WTC11 (cell line): ENCODE measurements around the gene PLAGL1. TPM values are rescaled to one million over a fixed set of nuclear protein-coding genes. Genes with fewer than 3 reads are reported as not detected.
A peak's percentile ranks its signal among the peaks of the same experiment; 100 is the strongest.

Experiments used
- ATAC-seq: fragments of 200-7000 bp; cut with Tn5 transposase; 2 replicates; pipeline ENCODE4 v1.10.0; 2021; ENCODE audit warnings: mild to moderate bottlenecking, moderate library complexity
- CTCF ChIA-PET: fragments of 300-600 bp; sonication (Branson Sonifier 250); formaldehyde crosslinking; loops from one replicate; lab custom pipeline; 2021; ENCODE audit warnings: antibody characterized with exemption; lab: Charles Lee
- POLR2A ChIA-PET: fragments of 350-600 bp; sonication (Branson Sonifier 250); formaldehyde crosslinking; loops from one replicate; lab custom pipeline; 2021; ENCODE audit warnings: antibody characterized with exemption; lab: Charles Lee
- DNase-seq: peaks from one replicate; pipeline ENCODE4 v3.0.0; 2021; ENCODE audit warnings: low spot score
- H3K27ac Mint-ChIP-seq: 2 replicates; pipeline ENCODE4 v1.8.0; 2021; ENCODE audit warnings: mixed read lengths
- H3K27me3 Mint-ChIP-seq: 2 replicates; pipeline ENCODE4 v1.8.0; 2021; ENCODE audit warnings: low read depth, mild to moderate bottlenecking, moderate library complexity, mixed read lengths
- H3K36me3 Mint-ChIP-seq: 2 replicates; pipeline ENCODE4 v1.8.0; 2021; ENCODE audit warnings: mixed read lengths
- H3K4me1 Mint-ChIP-seq: 2 replicates; pipeline ENCODE4 v1.8.0; 2022; ENCODE audit warnings: mixed read lengths
- H3K4me3 Mint-ChIP-seq: 2 replicates; pipeline ENCODE4 v1.8.0; 2021; ENCODE audit warnings: mild to moderate bottlenecking, moderate library complexity, mixed read lengths
- H3K9me3 Mint-ChIP-seq: 2 replicates; pipeline ENCODE4 v1.8.0; 2021; ENCODE audit warnings: mixed read lengths
- AFF4 ChIP-seq: sonication (generic); formaldehyde crosslinking; IDR thresholded peaks from 2 replicates; pipeline ENCODE4 v1.8.1; 2023; ENCODE audit warnings: mild to moderate bottlenecking, missing genetic modification reagents, borderline replicate concordance
- ELF4 ChIP-seq: sonication (generic); formaldehyde crosslinking; IDR thresholded peaks from 2 replicates; pipeline ENCODE4 v1.8.1; 2022; ENCODE audit warnings: low read depth, mild to moderate bottlenecking, moderate library complexity, missing genetic modification reagents
- ETV6 ChIP-seq: sonication (generic); formaldehyde crosslinking; IDR thresholded peaks from 2 replicates; pipeline ENCODE4 v1.8.1; 2022; ENCODE audit warnings: mild to moderate bottlenecking, missing genetic modification reagents
- FOXK1 ChIP-seq: sonication (generic); formaldehyde crosslinking; IDR thresholded peaks from 2 replicates; pipeline ENCODE4 v1.8.0; 2022; ENCODE audit warnings: mild to moderate bottlenecking, moderate library complexity, missing genetic modification reagents
- FOXP4 ChIP-seq: sonication (generic); formaldehyde crosslinking; IDR thresholded peaks from 2 replicates; pipeline ENCODE4 v1.8.0; 2022; ENCODE audit warnings: mild to moderate bottlenecking, missing genetic modification reagents
- GRHL2 ChIP-seq: fragments of 250-450 bp; sonication (Bioruptor Pico); IDR thresholded peaks from 2 replicates; pipeline ENCODE4 v1.8.0; 2022; ENCODE audit warnings: mild to moderate bottlenecking, moderate library complexity; ENCODE audit not compliant: insufficient replicate concordance, severe bottlenecking
- HMGA2 ChIP-seq: fragments of 250-450 bp; sonication (Bioruptor Pico); IDR thresholded peaks from 2 replicates; pipeline ENCODE4 v1.4.0; 2021; ENCODE audit warnings: mild to moderate bottlenecking, moderate library complexity
- HMGXB4 ChIP-seq: sonication (generic); formaldehyde crosslinking; IDR thresholded peaks from 2 replicates; pipeline ENCODE4 v1.8.1; 2023; ENCODE audit warnings: mild to moderate bottlenecking, moderate library complexity, missing genetic modification reagents
- MYBL2 ChIP-seq: sonication (generic); formaldehyde crosslinking; IDR thresholded peaks from 2 replicates; pipeline ENCODE4 v1.8.1; 2023; ENCODE audit warnings: mild to moderate bottlenecking, moderate library complexity, missing genetic modification reagents
- NFATC4 ChIP-seq: fragments of 250-450 bp; sonication (Bioruptor Pico); IDR thresholded peaks from 2 replicates; pipeline ENCODE4 v1.9.0; 2021; ENCODE audit warnings: mild to moderate bottlenecking
- NFE2L1 ChIP-seq: sonication (generic); formaldehyde crosslinking; IDR thresholded peaks from 2 replicates; pipeline ENCODE4 v1.8.1; 2023; ENCODE audit warnings: missing genetic modification reagents
- NFYB ChIP-seq: sonication (generic); formaldehyde crosslinking; conservative IDR thresholded peaks from 2 replicates; pipeline ENCODE4 v1.8.0; 2022; ENCODE audit warnings: low read depth, missing genetic modification reagents
- NR1H2 ChIP-seq: sonication (generic); formaldehyde crosslinking; IDR thresholded peaks from 2 replicates; pipeline ENCODE4 v1.9.0; 2021; ENCODE audit warnings: mild to moderate bottlenecking, moderate library complexity, missing genetic modification reagents
- NR3C1 ChIP-seq: sonication (generic); formaldehyde crosslinking; conservative IDR thresholded peaks from 2 replicates; pipeline ENCODE4 v1.8.1; 2023; ENCODE audit warnings: low read depth, mild to moderate bottlenecking, missing genetic modification reagents
- PRRX2 ChIP-seq: fragments of 250-450 bp; sonication (Bioruptor Pico); IDR thresholded peaks from 2 replicates; pipeline ENCODE4 v1.8.0; 2021; ENCODE audit warnings: mild to moderate bottlenecking
- RELA ChIP-seq: sonication (generic); formaldehyde crosslinking; IDR thresholded peaks from 2 replicates; pipeline ENCODE4 v1.8.1; 2022; ENCODE audit warnings: missing genetic modification reagents, mild to moderate bottlenecking, borderline replicate concordance
- SMAD3 ChIP-seq: sonication (generic); formaldehyde crosslinking; IDR thresholded peaks from 2 replicates; pipeline ENCODE4 v1.8.0; 2022; ENCODE audit warnings: missing genetic modification reagents, mild to moderate bottlenecking, borderline replicate concordance
- SOX15 ChIP-seq: fragments of 250-450 bp; sonication (Bioruptor Pico); IDR thresholded peaks from 2 replicates; pipeline ENCODE4 v1.9.0; 2021; ENCODE audit warnings: mild to moderate bottlenecking
- SP1 ChIP-seq: sonication (generic); formaldehyde crosslinking; conservative IDR thresholded peaks from 2 replicates; pipeline ENCODE4 v1.8.1; 2022; ENCODE audit warnings: missing genetic modification reagents
- TEAD1 ChIP-seq: sonication (generic); formaldehyde crosslinking; IDR thresholded peaks from 2 replicates; pipeline ENCODE4 v1.8.0; 2022; ENCODE audit warnings: mild to moderate bottlenecking, missing genetic modification reagents
- ZNF121 ChIP-seq: sonication (generic); formaldehyde crosslinking; IDR thresholded peaks from 2 replicates; pipeline ENCODE4 v1.8.0; 2023; ENCODE audit warnings: missing genetic modification reagents
- ZNF219 ChIP-seq: sonication (generic); formaldehyde crosslinking; IDR thresholded peaks from 2 replicates; pipeline ENCODE4 v1.8.0; 2023; ENCODE audit warnings: missing genetic modification reagents, mild to moderate bottlenecking, borderline replicate concordance
- ZNF423 ChIP-seq: fragments of 250-450 bp; sonication (Bioruptor Pico); IDR thresholded peaks from 2 replicates; pipeline ENCODE4 v2.1.2; 2022; ENCODE audit warnings: mild to moderate bottlenecking, moderate library complexity
- ZNF671 ChIP-seq: fragments of 250-450 bp; sonication (Bioruptor Pico); IDR thresholded peaks from 2 replicates; pipeline ENCODE4 v1.8.0; 2021; ENCODE audit warnings: mild to moderate bottlenecking
- total RNA-seq: library from RNA; stranded (reverse); gene quantifications from 3 replicates; pipeline ENCODE4 v1.2.3, GENCODE V29; 2021
- TF ChIP-seq, protein P1 (sequence below): sonication (generic); formaldehyde crosslinking; IDR thresholded peaks from 2 replicates; pipeline ENCODE4 v1.8.1; 2023; ENCODE audit warnings: mild to moderate bottlenecking, missing genetic modification reagents, moderate library complexity
- TF ChIP-seq, protein P2 (sequence below): sonication (generic); formaldehyde crosslinking; IDR thresholded peaks from 2 replicates; pipeline ENCODE4 v1.8.0; 2023; ENCODE audit warnings: missing genetic modification reagents
- TF ChIP-seq, protein P3 (sequence below): fragments of 250-450 bp; sonication (Bioruptor Pico); IDR thresholded peaks from 2 replicates; pipeline ENCODE4 v1.9.0; 2021; ENCODE audit warnings: moderate library complexity, mild to moderate bottlenecking, inconsistent platforms, borderline replicate concordance
- TF ChIP-seq, protein P4 (sequence below): sonication (generic); formaldehyde crosslinking; conservative IDR thresholded peaks from 2 replicates; pipeline ENCODE4 v1.8.1; 2022; ENCODE audit warnings: mild to moderate bottlenecking, missing genetic modification reagents

PLAGL1 gene
- total RNA-seq, 1 experiment from 2014 or later, result 1.6 TPM

GRCh38 chr6:143973097-143973966, 34.7 kb downstream of the PLAGL1 start:
- Mint-ChIP-seq H3K36me3 (no peaks in the 10 kb centered on the region), H3K4me1 (peaks cover 60% of the 10 kb centered on the region), H3K27ac (peak overlapping the region; percentile 24), H3K9me3 (no peaks in the 10 kb centered on the region), H3K4me3 (peak overlapping the region; percentile 46), H3K27me3 (peaks cover 58% of the 10 kb centered on the region; the same call in 1 of the 2 replicates)
- ChIA-PET CTCF (interaction anchor here (0.8 to 3.3 kb wide), 12 partner anchors 8 to 115 kb away, joined by 3 to 25 read pairs (median 6); no protein-coding TSS in a partner anchor), POLR2A (interaction anchor here (0.7 to 1.9 kb wide), 4 partner anchors 9 to 14 kb away, joined by 3 to 8 read pairs (median 3); no protein-coding TSS in a partner anchor)
- ATAC-seq, result peak; percentile 91
- DNase-seq, result peak; percentile 60
- TF ChIP-seq NFE2L1 (peak; percentile 77; the same call in 1 of the 2 replicates), SP1 (peak; percentile 38; the same call in 1 of the 2 replicates), ZNF423 (CRISPR knock-in tag) (no peak), PRRX2 (CRISPR knock-in tag) (no peak), HMGXB4 (no peak), FOXK1 (CRISPR knock-in tag) (peak; percentile 92), ZNF219 (CRISPR knock-in tag) (no peak), ELF4 (CRISPR knock-in tag) (no peak), ZNF671 (CRISPR knock-in tag) (no peak), ZNF121 (CRISPR knock-in tag) (no peak), TEAD1 (CRISPR knock-in tag) (peak; percentile 86; the same call in 1 of the 2 replicates), ETV6 (CRISPR knock-in tag) (peak; percentile 83; the same call in 1 of the 2 replicates), GRHL2 (no peak), SOX15 (CRISPR knock-in tag) (no peak), NR3C1 (CRISPR knock-in tag) (no peak), FOXP4 (CRISPR knock-in tag) (peak; percentile 91), RELA (CRISPR knock-in tag) (no peak), SMAD3 (no peak), AFF4 (CRISPR knock-in tag) (no peak), NFATC4 (no peak), MYBL2 (CRISPR knock-in tag) (0 out of 2 replicates have a peak, but pooled peaks have one; percentile 37), NFYB (no peak), HMGA2 (CRISPR knock-in tag) (no peak), NR1H2 (CRISPR knock-in tag) (no peak)
- TF ChIP-seq, protein P1, sequence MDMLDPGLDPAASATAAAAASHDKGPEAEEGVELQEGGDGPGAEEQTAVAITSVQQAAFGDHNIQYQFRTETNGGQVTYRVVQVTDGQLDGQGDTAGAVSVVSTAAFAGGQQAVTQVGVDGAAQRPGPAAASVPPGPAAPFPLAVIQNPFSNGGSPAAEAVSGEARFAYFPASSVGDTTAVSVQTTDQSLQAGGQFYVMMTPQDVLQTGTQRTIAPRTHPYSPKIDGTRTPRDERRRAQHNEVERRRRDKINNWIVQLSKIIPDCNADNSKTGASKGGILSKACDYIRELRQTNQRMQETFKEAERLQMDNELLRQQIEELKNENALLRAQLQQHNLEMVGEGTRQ, result no peak
- TF ChIP-seq, protein P2, sequence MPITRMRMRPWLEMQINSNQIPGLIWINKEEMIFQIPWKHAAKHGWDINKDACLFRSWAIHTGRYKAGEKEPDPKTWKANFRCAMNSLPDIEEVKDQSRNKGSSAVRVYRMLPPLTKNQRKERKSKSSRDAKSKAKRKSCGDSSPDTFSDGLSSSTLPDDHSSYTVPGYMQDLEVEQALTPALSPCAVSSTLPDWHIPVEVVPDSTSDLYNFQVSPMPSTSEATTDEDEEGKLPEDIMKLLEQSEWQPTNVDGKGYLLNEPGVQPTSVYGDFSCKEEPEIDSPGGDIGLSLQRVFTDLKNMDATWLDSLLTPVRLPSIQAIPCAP (CRISPR knock-in tag), result 0 out of 2 replicates have a peak, but pooled peaks have one; percentile 50
- TF ChIP-seq, protein P3, sequence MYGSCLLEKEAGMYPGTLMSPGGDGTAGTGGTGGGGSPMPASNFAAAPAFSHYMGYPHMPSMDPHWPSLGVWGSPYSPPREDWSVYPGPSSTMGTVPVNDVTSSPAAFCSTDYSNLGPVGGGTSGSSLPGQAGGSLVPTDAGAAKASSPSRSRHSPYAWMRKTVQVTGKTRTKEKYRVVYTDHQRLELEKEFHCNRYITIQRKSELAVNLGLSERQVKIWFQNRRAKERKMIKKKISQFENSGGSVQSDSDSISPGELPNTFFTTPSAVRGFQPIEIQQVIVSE (CRISPR knock-in tag), result no peak
- TF ChIP-seq, protein P4, sequence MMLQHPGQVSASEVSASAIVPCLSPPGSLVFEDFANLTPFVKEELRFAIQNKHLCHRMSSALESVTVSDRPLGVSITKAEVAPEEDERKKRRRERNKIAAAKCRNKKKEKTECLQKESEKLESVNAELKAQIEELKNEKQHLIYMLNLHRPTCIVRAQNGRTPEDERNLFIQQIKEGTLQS (CRISPR knock-in tag), result no peak
